ENCODE results near the gene RAPGEF6.

GRCh38 chr5:131491749-131492148 lies 143.3 kb downstream of the RAPGEF6 start:
- TF ChIP-seq SP2 (tag by site-specific recombination; IDR thresholded peaks at IDR 0.05) (no peak), ZSCAN18 (tag by site-specific recombination; IDR thresholded peaks at IDR 0.05) (no peak), CTCF (tag by site-specific recombination; IDR thresholded peaks at IDR 0.05) (no peak), ZIC2 (tag by site-specific recombination; IDR thresholded peaks at IDR 0.05) (no peak), ZNF521 (tag by site-specific recombination; IDR thresholded peaks at IDR 0.05) (no peak), ZNF433 (tag by site-specific recombination; IDR thresholded peaks at IDR 0.05; ENCODE audit: low read depth) (no peak), ZNF23 (tag by site-specific recombination; IDR thresholded peaks at IDR 0.05; ENCODE audit: borderline replicate concordance) (no peak)

All from HEK293 (cell line).